ENCODE data around the gene TMEM14C.

The TMEM14C gene

GRCh38 chr6:10722820-10723566 lies at the start of gene TMEM14C:
TMEM14C (plus strand) TSS chr6:10723070; CDS start chr6:10724614, 1,544 bp downstream.
- H3K4me1 Mint-ChIP-seq: peaks cover 27 to 52% of the 10 kb centered on the region in 2 donors
- peak within 1 kb of the TSS; percentile 92 to 94 for H3K4me3 Mint-ChIP-seq
- peak within 1 kb of the TSS; percentile 96 for H3K27ac Mint-ChIP-seq
- ATAC-seq (replicated peaks) (peak; percentile 96 to 98), DNase-seq (peak; percentile 90)
- H3K36me3 Mint-ChIP-seq: peaks cover 14 to 32% of the 10 kb centered on the region in 2 donors
- no peaks in the 10 kb centered on the region for H3K27me3 Mint-ChIP-seq
- peaks cover 0 to 4% of the 10 kb centered on the region in 2 donors for H3K9me3 Mint-ChIP-seq

- peaks cover 0 to 2% of the 10 kb centered on the region in 2 donors for H3K9me3 Mint-ChIP-seq
- no peak overlapping the region for H3K4me3 Mint-ChIP-seq
- ATAC-seq (replicated peaks): no peak
- H3K4me1 Mint-ChIP-seq: no peaks in the 10 kb centered on the region
- DNase-seq: no peak
- no peak overlapping the region for H3K27ac Mint-ChIP-seq
- H3K36me3 Mint-ChIP-seq: no peaks in the 10 kb centered on the region
- H3K27me3 Mint-ChIP-seq: peaks cover 0 to 5% of the 10 kb centered on the region in 2 donors
Measured at GRCh38 chr6:10676403-10676802, 46.5 kb upstream of the TMEM14C start.

- Mint-ChIP-seq H3K4me1 (peaks cover under 1 to 6% of the 10 kb centered on the region in 2 donors), H3K27me3 (peaks cover 0 to 5% of the 10 kb centered on the region in 2 donors), H3K9me3 (peaks cover 0 to 2% of the 10 kb centered on the region in 2 donors), H3K36me3 (no peaks in the 10 kb centered on the region), H3K27ac (no peak overlapping the region), H3K4me3 (no peak overlapping the region)
- no peak for ATAC-seq (replicated peaks)
- no peak for DNase-seq
Measured at GRCh38 chr6:10678456-10678855, 44.4 kb upstream of the TMEM14C start.

- Mint-ChIP-seq H3K27me3 (peaks cover 5 to 8% of the 10 kb centered on the region in 2 donors), H3K4me3 (no peak overlapping the region), H3K36me3 (peaks cover 0 to 2% of the 10 kb centered on the region in 2 donors), H3K4me1 (peaks cover 8 to 28% of the 10 kb centered on the region in 2 donors), H3K27ac (peak overlapping the region; percentile 25), H3K9me3 (no peaks in the 10 kb centered on the region)
- ATAC-seq (replicated peaks) (no peak), DNase-seq (no peak)
Measured at GRCh38 chr6:10681795-10682194, 41.1 kb upstream of the TMEM14C start.

- H3K27ac Mint-ChIP-seq: no peak overlapping the region
- no peak for ATAC-seq (replicated peaks)
- no peak for DNase-seq
- no peak overlapping the region for H3K4me3 Mint-ChIP-seq
- no peaks in the 10 kb centered on the region for H3K9me3 Mint-ChIP-seq
- peaks cover 5 to 8% of the 10 kb centered on the region in 2 donors for H3K27me3 Mint-ChIP-seq
- peaks cover 8 to 28% of the 10 kb centered on the region in 2 donors for H3K4me1 Mint-ChIP-seq
- H3K36me3 Mint-ChIP-seq: peaks cover 0 to 2% of the 10 kb centered on the region in 2 donors
Measured at GRCh38 chr6:10682355-10682988, 40.4 kb upstream of the TMEM14C start.

GRCh38 chr6:10684618-10685017 lies 38.3 kb upstream of the TMEM14C start:
- no peak for DNase-seq
- H3K4me3 Mint-ChIP-seq: peak overlapping the region; percentile 11 to 66
- peaks cover 0 to 2% of the 10 kb centered on the region in 2 donors for H3K36me3 Mint-ChIP-seq
- ATAC-seq (replicated peaks): peak; percentile 41 to 52
- peaks cover 8 to 28% of the 10 kb centered on the region in 2 donors for H3K4me1 Mint-ChIP-seq
- peak overlapping the region; percentile 60 for H3K27ac Mint-ChIP-seq
- no peaks in the 10 kb centered on the region for H3K9me3 Mint-ChIP-seq
- H3K27me3 Mint-ChIP-seq: peaks cover 2 to 8% of the 10 kb centered on the region in 2 donors

- DNase-seq (no peak), ATAC-seq (replicated peaks) (peak; percentile 63 to 74)
- H3K36me3 Mint-ChIP-seq: peaks cover 0 to 3% of the 10 kb centered on the region in 2 donors
- peak overlapping the region; percentile 18 to 64 for H3K4me3 Mint-ChIP-seq
- H3K27me3 Mint-ChIP-seq: peaks cover 0 to 8% of the 10 kb centered on the region in 2 donors
- peaks cover 8 to 28% of the 10 kb centered on the region in 2 donors for H3K4me1 Mint-ChIP-seq
- H3K27ac Mint-ChIP-seq: no peak overlapping the region
- no peaks in the 10 kb centered on the region for H3K9me3 Mint-ChIP-seq
Measured at GRCh38 chr6:10685092-10685915, 37.6 kb upstream of the TMEM14C start.

- no peak for ATAC-seq (replicated peaks)
- Mint-ChIP-seq H3K36me3 (peaks cover 0 to 3% of the 10 kb centered on the region in 2 donors), H3K4me3 (no peak overlapping the region), H3K4me1 (peaks cover 8 to 28% of the 10 kb centered on the region in 2 donors), H3K9me3 (no peaks in the 10 kb centered on the region), H3K27me3 (peaks cover 0 to 8% of the 10 kb centered on the region in 2 donors), H3K27ac (no peak overlapping the region)
- DNase-seq: no peak
Measured at GRCh38 chr6:10686901-10687300, 36.0 kb upstream of the TMEM14C start.

GRCh38 chr6:10687582-10687981 lies 35.3 kb upstream of the TMEM14C start:
- no peak for DNase-seq
- Mint-ChIP-seq H3K4me3 (no peak overlapping the region), H3K36me3 (peaks cover 0 to 3% of the 10 kb centered on the region in 2 donors), H3K9me3 (no peaks in the 10 kb centered on the region), H3K27me3 (peaks cover 0 to 8% of the 10 kb centered on the region in 2 donors), H3K27ac (no peak overlapping the region), H3K4me1 (peaks cover 8 to 26% of the 10 kb centered on the region in 2 donors)
- ATAC-seq (replicated peaks): no peak

- DNase-seq (no peak), ATAC-seq (replicated peaks) (no peak)
- Mint-ChIP-seq H3K27me3 (no peaks in the 10 kb centered on the region), H3K4me3 (no peak overlapping the region), H3K9me3 (no peaks in the 10 kb centered on the region), H3K36me3 (peaks cover 5 to 12% of the 10 kb centered on the region in 2 donors), H3K27ac (no peak overlapping the region), H3K4me1 (peaks cover 8 to 23% of the 10 kb centered on the region in 2 donors)
Measured at GRCh38 chr6:10690651-10691445, 32.0 kb upstream of the TMEM14C start.

GRCh38 chr6:10692965-10693538 lies 29.8 kb upstream of the TMEM14C start:
- peaks cover 9 to 21% of the 10 kb centered on the region in 2 donors for H3K36me3 Mint-ChIP-seq
- no peaks in the 10 kb centered on the region for H3K27me3 Mint-ChIP-seq
- peak overlapping the region; percentile 34 for H3K27ac Mint-ChIP-seq
- no peak for ATAC-seq (replicated peaks)
- H3K9me3 Mint-ChIP-seq: no peaks in the 10 kb centered on the region
- no peak for DNase-seq
- H3K4me1 Mint-ChIP-seq: peaks cover 14 to 34% of the 10 kb centered on the region in 2 donors
- H3K4me3 Mint-ChIP-seq: peak overlapping the region; percentile 89 to 97

- H3K9me3 Mint-ChIP-seq: no peaks in the 10 kb centered on the region
- peaks cover 21 to 36% of the 10 kb centered on the region in 2 donors for H3K36me3 Mint-ChIP-seq
Measured at GRCh38 chr6:10694302-10695085, 28.4 kb upstream of the TMEM14C start, which contains the start of the genes C6orf52 and PAK1IP1. C6orf52 (minus strand) TSS chr6:10694616; CDS start chr6:10687550, 7,066 bp downstream. PAK1IP1 (plus strand) TSS chr6:10694972; CDS start chr6:10694986, 14 bp downstream.

More at GRCh38 chr6:10694302-10695085, 28.4 kb upstream of the TMEM14C start, which contains the start of the genes C6orf52 and PAK1IP1:
- Mint-ChIP-seq H3K27ac (peak within 1 kb of the TSS; percentile 99), H3K4me3 (peak within 1 kb of the TSS; percentile 89 to 97), H3K4me1 (peaks cover 20 to 47% of the 10 kb centered on the region in 2 donors), H3K27me3 (no peaks in the 10 kb centered on the region)
- DNase-seq (peak; percentile 93), ATAC-seq (replicated peaks) (peak; percentile 96 to 98)
